GM23338 (cell line): ENCODE results near the gene RAB31.

Source experiments
- CTCF ChIP-seq, 2 experiments: fragments of 200-600 bp in 1 of 2; sonication (generic) in 1 of 2; conservative IDR thresholded peaks; 2 replicates each; pipeline versions ENCODE4 v1.5.1 to v1.6.1; 2016 to 2017; ENCODE audit warnings: antibody characterized with exemption in 2 of 2, low read depth in 2 of 2, mild to moderate bottlenecking in 2 of 2, moderate library complexity in 1 of 2
- ETS1 ChIP-seq: IDR thresholded peaks from 2 replicates; pipeline ENCODE4 v1.6.1; 2016; ENCODE audit warnings: antibody characterized with exemption
- EZH2 ChIP-seq: fragments of 200-600 bp; sonication (generic); IDR thresholded peaks from one replicate; pipeline ENCODE4 v1.8.0; 2017; ENCODE audit warnings: antibody characterized with exemption, mild to moderate bottlenecking, low read depth; ENCODE audit not compliant: unreplicated experiment
- EZH2phosphoT487 ChIP-seq: fragments of 200-600 bp; sonication (generic); IDR thresholded peaks from one replicate; pipeline ENCODE4 v1.8.1; 2018; ENCODE audit warnings: antibody characterized with exemption; ENCODE audit not compliant: unreplicated experiment
- JUNB ChIP-seq: IDR thresholded peaks from one replicate; pipeline ENCODE4 v1.6.1; 2016; ENCODE audit warnings: antibody characterized with exemption; ENCODE audit not compliant: unreplicated experiment
- POLR2AphosphoS5 ChIP-seq: IDR thresholded peaks from 2 replicates; pipeline ENCODE4 v1.6.1; 2016; ENCODE audit warnings: antibody characterized with exemption, low read depth
- STAT1 ChIP-seq: IDR thresholded peaks from one replicate; pipeline ENCODE4 v1.6.1; 2016; ENCODE audit warnings: antibody characterized with exemption; ENCODE audit not compliant: unreplicated experiment
- ZNF114 ChIP-seq: fragments of 250-450 bp; sonication (Bioruptor Pico); IDR thresholded peaks from 2 replicates; pipeline ENCODE4 v1.5.0; 2020; ENCODE audit warnings: mild to moderate bottlenecking, moderate library complexity
- ZNF331 ChIP-seq: fragments of 250-450 bp; sonication (Bioruptor Pico); IDR thresholded peaks from 2 replicates; pipeline ENCODE4 v1.5.0; 2020; ENCODE audit warnings: low read depth, mild to moderate bottlenecking, moderate library complexity

GRCh38 chr18:9817725-9818422 lies 109.8 kb downstream of the RAB31 start:
- TF ChIP-seq CTCF (conservative IDR thresholded peaks at IDR 0.05; ENCODE audit: low read depth in 2 of 2) (no peak), STAT1 (no peak), ZNF114 (no peak), POLR2AphosphoS5 (no peak), EZH2phosphoT487 (no peak), EZH2 (no peak), ETS1 (no peak), ZNF331 (CRISPR knock-in tag) (no peak), JUNB (no peak)
